Myocyte (in vitro differentiated cells): ENCODE data around the gene MXD3. TPM values are rescaled to one million over a fixed set of nuclear protein-coding genes. Genes with fewer than 3 reads are reported as not detected.
"Not testable (repeated sequence)": the region's sequence is repeated elsewhere in the genome, so short reads cannot be mapped to it uniquely, and the experiment has no call there.

Source experiments
- DNase-seq: peaks from one replicate; pipeline ENCODE4 v3.0.0-alpha.2; 2012; ENCODE audit warnings: low read depth
- total RNA-seq: library from RNA; depleted of rRNA; stranded (reverse); fragments of >200 nt; gene quantifications from 2 replicates; pipeline ENCODE4 v1.2.3, GENCODE V29; 2014

The MXD3 gene
- total RNA-seq, 1 donor from 2014 or later, result 6.4 TPM

DNA sequence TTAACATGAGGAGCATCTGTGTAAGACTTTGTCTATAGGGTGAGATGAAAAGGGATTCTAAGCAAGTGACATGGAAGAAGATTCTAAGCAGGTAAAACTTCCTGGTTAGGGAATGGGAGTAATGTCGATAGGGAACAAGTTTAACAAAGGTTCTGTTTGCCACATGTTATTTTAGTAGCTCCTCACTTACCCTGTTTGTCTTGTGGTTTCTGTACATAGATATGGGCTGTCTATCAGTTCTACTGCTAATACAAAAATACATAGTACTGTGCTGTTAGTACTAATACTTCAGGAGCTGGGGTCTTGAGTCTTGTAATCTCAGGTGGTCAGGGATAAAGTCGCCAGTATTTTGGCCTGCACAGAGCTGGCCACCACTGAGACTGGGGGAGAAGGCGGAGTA lies 41.0 kb downstream of the MXD3 start:
- DNase-seq, result no peak

DNA sequence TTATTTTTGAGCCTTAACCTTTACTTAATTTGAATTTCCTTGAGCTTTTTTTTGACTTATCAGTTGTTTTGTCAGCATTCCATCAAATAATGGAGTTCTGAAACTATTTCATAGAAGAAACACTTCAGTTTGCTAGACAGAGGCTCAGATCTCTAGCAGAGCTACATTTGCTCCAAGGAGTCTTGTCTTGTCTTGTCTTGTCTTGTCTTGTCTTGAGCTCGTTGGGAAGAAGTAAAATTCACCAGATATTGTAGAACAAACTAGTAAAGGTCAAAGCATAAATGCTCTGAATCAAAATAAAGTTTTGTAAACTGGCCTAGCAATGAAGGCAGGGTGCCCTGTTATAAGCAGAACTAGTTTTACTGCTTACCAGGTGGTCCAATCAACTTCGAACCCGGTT lies 41.7 kb downstream of the MXD3 start:
- DNase-seq, result no peak

- DNase-seq, result no peak
These were observed 42.3 kb downstream of the MXD3 start for GRCh38 chr5:177269232-177269895.

GRCh38 chr5:177265395-177265794 lies 46.3 kb downstream of the MXD3 start:
- no peak for DNase-seq

DNA sequence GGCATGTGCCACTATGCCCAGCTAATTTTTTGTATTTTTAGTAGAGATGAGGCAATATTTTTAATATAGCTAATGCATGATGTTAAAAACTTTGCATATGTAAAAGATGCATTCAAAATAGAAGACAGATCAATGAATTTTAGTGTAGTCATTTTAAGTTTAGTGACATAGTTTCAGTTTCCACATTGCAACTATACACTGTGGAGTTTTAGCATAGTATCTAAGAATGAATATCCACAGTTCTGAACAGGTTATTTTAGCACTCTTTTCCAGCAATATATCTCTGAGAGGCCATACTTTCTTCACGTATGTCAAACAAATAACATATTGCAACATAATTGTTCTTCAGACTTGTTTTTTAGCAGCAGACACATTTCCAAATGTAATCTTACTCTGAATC lies 47.5 kb downstream of the MXD3 start:
- no peak for DNase-seq

DNA sequence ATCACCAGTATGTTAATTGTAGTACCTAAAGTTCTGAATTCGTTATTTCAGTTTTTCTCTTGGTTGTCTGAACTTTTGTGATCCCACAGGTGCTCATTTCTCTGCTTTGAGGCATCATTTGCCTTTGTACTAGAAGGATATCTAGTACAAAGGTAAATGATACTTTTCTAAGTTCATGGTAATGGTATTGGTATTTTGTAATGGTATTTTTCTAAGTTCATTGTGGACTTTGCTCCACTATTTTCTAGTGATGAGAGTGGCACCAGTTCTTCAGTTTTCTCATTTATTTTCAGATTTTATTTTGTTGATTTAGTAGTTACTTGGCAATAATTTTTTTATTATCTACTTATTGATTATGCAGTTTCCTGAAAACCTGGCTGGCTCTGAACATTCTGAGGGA lies 50.2 kb downstream of the MXD3 start:
- DNase-seq, result no peak

- no peak for DNase-seq
These were observed 50.7 kb downstream of the MXD3 start for GRCh38 chr5:177260961-177261360.

DNA sequence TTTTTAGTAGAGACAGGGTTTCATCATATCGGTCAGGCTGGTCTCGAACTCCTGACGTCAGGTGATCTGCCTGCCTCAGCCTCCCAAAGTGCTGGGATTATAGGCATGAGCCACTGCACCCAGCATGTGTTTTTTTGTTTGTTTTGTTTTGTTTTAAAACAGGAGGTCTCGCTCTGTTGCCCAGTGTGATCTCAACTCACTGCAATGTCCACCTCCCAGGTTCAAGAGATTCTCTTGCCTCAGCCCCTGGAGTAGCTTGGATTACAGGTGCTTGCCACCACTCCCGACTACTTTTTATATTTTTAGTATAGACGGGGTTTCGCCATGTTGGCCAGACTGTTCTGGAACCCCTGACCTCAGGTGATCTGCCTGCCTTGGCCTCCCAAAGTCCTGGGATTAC lies 53.0 kb downstream of the MXD3 start:
- DNase-seq, result not testable (repeated sequence)

Other genes with a start within 250 kb of the MXD3 start
- gene FGFR4, start 225.0 kb downstream of the MXD3 start, total RNA-seq, result 128 and 222 TPM in 2 replicates
- 37.0 and 39.6 TPM in 2 replicates for gene NSD1, start 178.1 kb downstream of the MXD3 start, total RNA-seq
- gene RAB24, start 8.2 kb downstream of the MXD3 start, total RNA-seq, result 42.6 and 66.3 TPM in 2 replicates
- 161 and 219 TPM in 2 replicates for gene PRELID1, start 8.1 kb downstream of the MXD3 start, total RNA-seq
- gene LMAN2, start 39.8 kb upstream of the MXD3 start, total RNA-seq, result 155 and 179 TPM in 2 replicates
- 2.5 and 4.1 TPM in 2 replicates for gene RGS14, start 46.0 kb upstream of the MXD3 start, total RNA-seq
- gene SLC34A1, start 72.5 kb upstream of the MXD3 start, total RNA-seq, result not detected in 2 replicates
- not detected in 2 replicates for gene PFN3, start 88.8 kb upstream of the MXD3 start, total RNA-seq
- gene F12, start 97.7 kb upstream of the MXD3 start, total RNA-seq, result 0.86 and 0.94 TPM in 2 replicates
- 19.8 and 27.8 TPM in 2 replicates for gene GRK6, start 114.8 kb upstream of the MXD3 start, total RNA-seq
- 23.1 and 38.7 TPM in 2 replicates for gene PRR7, start 134.9 kb upstream of the MXD3 start, total RNA-seq
- 311 and 455 TPM in 2 replicates for gene DBN1, start 161.7 kb upstream of the MXD3 start, total RNA-seq
- gene PDLIM7, start 185.7 kb upstream of the MXD3 start, total RNA-seq, result 302 and 340 TPM in 2 replicates
- 21.7 and 29.3 TPM in 2 replicates for gene DOK3, start 197.9 kb upstream of the MXD3 start, total RNA-seq
- gene DDX41, start 205.1 kb upstream of the MXD3 start, total RNA-seq, result 87.2 and 112 TPM in 2 replicates
- 33.5 and 42.0 TPM in 2 replicates for gene FAM193B, start 242.7 kb upstream of the MXD3 start, total RNA-seq